OCI-LY1 (cell line): ENCODE data around the gene DBX1.

Experiments used
- EZH2 ChIP-seq: fragments of 200-600 bp; sonication (generic), shearing (Covaris generic); IDR thresholded peaks from 2 replicates; pipeline ENCODE4 v1.8.0; 2017; ENCODE audit warnings: borderline replicate concordance, mixed run types, mild to moderate bottlenecking, antibody characterized with exemption, low read length, moderate library complexity, mixed read lengths
- TF ChIP-seq, protein P1 (sequence below): fragments of 200-600 bp; sonication (generic), shearing (Covaris generic); IDR thresholded peaks from 2 replicates; pipeline ENCODE4 v1.5.1; 2017; ENCODE audit warnings: mild to moderate bottlenecking, antibody characterized with exemption, low read length, moderate library complexity, mixed read lengths

DNA sequence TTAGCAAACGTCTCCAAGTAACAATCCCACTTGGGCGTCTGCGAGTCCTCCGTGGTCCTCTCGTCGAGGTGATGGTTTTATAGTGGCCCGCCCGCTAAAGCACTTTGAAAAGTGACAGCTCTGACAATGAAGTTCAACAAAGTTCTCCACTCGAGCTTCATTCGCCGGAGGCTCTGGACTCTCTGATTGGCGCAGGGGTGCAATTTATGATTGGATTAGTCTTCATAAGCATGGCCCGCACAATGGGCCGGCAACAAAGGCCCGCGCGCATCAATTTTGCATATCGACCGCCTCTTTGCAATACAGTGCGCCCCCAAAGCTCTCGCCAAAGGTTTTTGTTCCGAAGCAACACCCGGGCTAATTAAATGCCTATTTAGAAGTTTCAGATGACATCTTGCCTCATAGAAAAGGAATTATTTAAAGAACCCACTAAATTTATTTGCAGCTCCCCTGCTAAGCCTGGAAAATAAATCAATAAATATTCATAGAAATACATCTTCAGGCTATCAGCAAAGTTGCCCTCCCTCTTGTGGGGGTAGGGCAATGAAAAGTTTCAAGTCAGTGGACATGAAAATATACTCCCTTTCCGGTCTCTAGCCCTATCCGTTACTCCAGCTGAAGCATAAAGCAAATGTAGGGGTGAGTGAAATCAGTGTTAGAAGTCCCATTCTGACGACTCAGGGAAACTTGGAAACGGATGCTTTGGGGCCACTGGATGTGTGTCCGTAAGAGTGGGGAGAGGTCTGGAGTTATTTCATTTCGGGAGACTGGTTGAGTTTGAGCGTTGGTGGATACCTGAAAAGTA lies at the start of gene DBX1:
- TF ChIP-seq, protein P1, sequence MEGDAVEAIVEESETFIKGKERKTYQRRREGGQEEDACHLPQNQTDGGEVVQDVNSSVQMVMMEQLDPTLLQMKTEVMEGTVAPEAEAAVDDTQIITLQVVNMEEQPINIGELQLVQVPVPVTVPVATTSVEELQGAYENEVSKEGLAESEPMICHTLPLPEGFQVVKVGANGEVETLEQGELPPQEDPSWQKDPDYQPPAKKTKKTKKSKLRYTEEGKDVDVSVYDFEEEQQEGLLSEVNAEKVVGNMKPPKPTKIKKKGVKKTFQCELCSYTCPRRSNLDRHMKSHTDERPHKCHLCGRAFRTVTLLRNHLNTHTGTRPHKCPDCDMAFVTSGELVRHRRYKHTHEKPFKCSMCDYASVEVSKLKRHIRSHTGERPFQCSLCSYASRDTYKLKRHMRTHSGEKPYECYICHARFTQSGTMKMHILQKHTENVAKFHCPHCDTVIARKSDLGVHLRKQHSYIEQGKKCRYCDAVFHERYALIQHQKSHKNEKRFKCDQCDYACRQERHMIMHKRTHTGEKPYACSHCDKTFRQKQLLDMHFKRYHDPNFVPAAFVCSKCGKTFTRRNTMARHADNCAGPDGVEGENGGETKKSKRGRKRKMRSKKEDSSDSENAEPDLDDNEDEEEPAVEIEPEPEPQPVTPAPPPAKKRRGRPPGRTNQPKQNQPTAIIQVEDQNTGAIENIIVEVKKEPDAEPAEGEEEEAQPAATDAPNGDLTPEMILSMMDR = no peak
- TF ChIP-seq EZH2 = no peak
